ENCODE results near the gene RPS6KA1. TPM values are rescaled to one million over a fixed set of nuclear protein-coding genes. Genes with fewer than 3 reads are reported as not detected.

The RPS6KA1 gene
- total and polyA plus RNA-seq, 10 donors: 45.8 to 173 (median 116) TPM

- H3K36me3 ChIP-seq: peaks cover 0 to 49% (median 33%) of the 10 kb centered on the region in 6 donors
- peak overlapping the region; percentile 67 to 99 (median 97) for H3K27ac ChIP-seq
- peak overlapping the region; percentile 55 to 83 (median 64) for H3K4me3 ChIP-seq
- no peaks in the 10 kb centered on the region for H3K27me3 ChIP-seq (replicated peaks in 1 of 7)
- no peak for DNase-seq
- no peaks in the 10 kb centered on the region for H3K9me3 ChIP-seq
- intact Hi-C loops (cut with DNase I; ENCODE audit: low total_unique reads): loop anchor here (10.0 kb wide), 1 partner anchor 52 kb away; no protein-coding TSS in a partner anchor
- TF ChIP-seq CTCF (IDR thresholded peaks at IDR 0.05 in 8 of 11, conservative IDR thresholded peaks at IDR 0.05 in 3 of 11) (no peak), POLR2AphosphoS5 (IDR thresholded peaks at IDR 0.05) (no peak), POLR2A (IDR thresholded peaks at IDR 0.05) (no peak)
- 40 to 69% (median 52%) methylated on average over 4 to 8 of the region's 8 CpGs for WGBS, 5 donors
- H3K4me1 ChIP-seq: peaks cover 32 to 88% (median 69%) of the 10 kb centered on the region in 6 donors
These were observed 16.8 kb downstream of the RPS6KA1 start for GRCh38 chr1:26546375-26546774.

GRCh38 chr1:26546819-26547218, 17.3 kb downstream of the RPS6KA1 start:
- intact Hi-C loops (cut with DNase I; ENCODE audit: low total_unique reads): loop anchor here (10.0 kb wide), 1 partner anchor 52 kb away; no protein-coding TSS in a partner anchor
- H3K27ac ChIP-seq: peak overlapping the region in 7 of 8 donors; percentile 87 to 99 (median 97)
- no peak for TF ChIP-seq CTCF (IDR thresholded peaks at IDR 0.05 in 8 of 11, conservative IDR thresholded peaks at IDR 0.05 in 3 of 11)
- no peak for TF ChIP-seq POLR2A (IDR thresholded peaks at IDR 0.05)
- TF ChIP-seq POLR2AphosphoS5 (IDR thresholded peaks at IDR 0.05): no peak
- peaks cover 0 to 54% (median 37%) of the 10 kb centered on the region in 6 donors for H3K36me3 ChIP-seq
- H3K9me3 ChIP-seq: no peaks in the 10 kb centered on the region
- H3K4me1 ChIP-seq: peaks cover 28 to 83% (median 64%) of the 10 kb centered on the region in 6 donors
- no peak for DNase-seq
- 83 to 98% (median 93%) methylated on average over 3 to 7 of the region's 7 CpGs for WGBS, 5 donors
- H3K4me3 ChIP-seq: peak overlapping the region in 7 of 8 donors; percentile 55 to 83 (median 65)
- H3K27me3 ChIP-seq (replicated peaks in 1 of 7): no peaks in the 10 kb centered on the region

- TF ChIP-seq POLR2A (IDR thresholded peaks at IDR 0.05) (no peak), POLR2AphosphoS5 (IDR thresholded peaks at IDR 0.05) (no peak), CTCF (IDR thresholded peaks at IDR 0.05 in 8 of 11, conservative IDR thresholded peaks at IDR 0.05 in 3 of 11) (no peak)
- 92 to 99% (median 94%) methylated on average over 3 of the region's 3 CpGs for WGBS, 5 donors
- no peak overlapping the region for H3K27ac ChIP-seq
- no peak for DNase-seq
- H3K36me3 ChIP-seq: peaks cover 0 to 74% (median 56%) of the 10 kb centered on the region in 6 donors
- intact Hi-C loops (cut with DNase I; ENCODE audit: low total_unique reads): loop anchor here (10.0 kb wide), 1 partner anchor 54 kb away; no protein-coding TSS in a partner anchor
- H3K27me3 ChIP-seq (replicated peaks in 1 of 7): no peaks in the 10 kb centered on the region
- no peaks in the 10 kb centered on the region for H3K9me3 ChIP-seq
- H3K4me3 ChIP-seq: no peak overlapping the region
- peaks cover 12 to 78% (median 44%) of the 10 kb centered on the region in 6 donors for H3K4me1 ChIP-seq
These were observed 19.3 kb downstream of the RPS6KA1 start for GRCh38 chr1:26548841-26549240.

- 94 to 100% (median 97%) methylated on average over 2 to 3 of the region's 3 CpGs for WGBS, 5 donors
- H3K27me3 ChIP-seq (replicated peaks in 1 of 7): no peaks in the 10 kb centered on the region
- no peak overlapping the region for H3K4me3 ChIP-seq
- no peak for DNase-seq
- intact Hi-C loops (cut with DNase I; ENCODE audit: low total_unique reads): no loop called here
- no peaks in the 10 kb centered on the region for H3K9me3 ChIP-seq
- H3K27ac ChIP-seq: no peak overlapping the region
- no peak for TF ChIP-seq POLR2A (IDR thresholded peaks at IDR 0.05)
- no peak for TF ChIP-seq CTCF (IDR thresholded peaks at IDR 0.05 in 8 of 11, conservative IDR thresholded peaks at IDR 0.05 in 3 of 11)
- no peak for TF ChIP-seq POLR2AphosphoS5 (IDR thresholded peaks at IDR 0.05)
- peaks cover 12 to 78% (median 32%) of the 10 kb centered on the region in 6 donors for H3K4me1 ChIP-seq
- peaks cover 0 to 95% (median 77%) of the 10 kb centered on the region in 6 donors for H3K36me3 ChIP-seq
These were observed 21.4 kb downstream of the RPS6KA1 start for GRCh38 chr1:26550946-26551345.
